SIG-M5 treated with dmso at 0.1 percent for 504 hours (cell line): ENCODE data around the gene MED12L.
A peak's percentile ranks its signal among the peaks of the same experiment; 100 is the strongest.
"Not testable (repeated sequence)": the region's sequence is repeated elsewhere in the genome, so short reads cannot be mapped to it uniquely, and the experiment has no call there.

Experiments
- DNase-seq: peaks from one replicate; lab custom pipeline; 2025; ENCODE audit not compliant: unreplicated experiment; lab: John Stamatoyannopoulos, UW

The MED12L gene

GRCh38 chr3:151351648-151352047 lies 266.2 kb downstream of the MED12L start:
- DNase-seq, result peak; percentile 12

GRCh38 chr3:151356794-151357462 lies 271.5 kb downstream of the MED12L start:
- DNase-seq, result peak; percentile 47

DNA sequence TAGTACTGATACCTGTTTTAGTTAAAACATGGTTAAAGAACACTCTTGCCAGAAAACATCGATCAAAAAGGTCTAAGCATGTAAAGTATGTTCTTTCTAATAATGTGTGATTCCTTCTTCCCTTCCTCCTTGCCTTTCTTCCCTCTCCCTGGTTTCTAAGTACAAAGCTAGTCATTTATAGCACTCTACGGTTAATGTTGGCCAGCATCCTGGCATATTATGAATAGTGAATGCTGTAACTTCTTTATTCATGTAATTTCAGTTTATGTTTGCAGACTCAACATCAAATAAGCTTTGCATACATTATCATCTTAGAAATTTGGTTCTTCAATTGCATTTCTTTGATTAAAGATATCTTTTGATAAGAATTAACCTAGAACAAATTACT lies 272.0 kb downstream of the MED12L start:
- DNase-seq, result no peak

GRCh38 chr3:151362751-151363174 lies 277.3 kb downstream of the MED12L start:
- peak; percentile 73 for DNase-seq

- DNase-seq, result no peak
Measured at GRCh38 chr3:151366993-151367392, 281.5 kb downstream of the MED12L start.

DNA sequence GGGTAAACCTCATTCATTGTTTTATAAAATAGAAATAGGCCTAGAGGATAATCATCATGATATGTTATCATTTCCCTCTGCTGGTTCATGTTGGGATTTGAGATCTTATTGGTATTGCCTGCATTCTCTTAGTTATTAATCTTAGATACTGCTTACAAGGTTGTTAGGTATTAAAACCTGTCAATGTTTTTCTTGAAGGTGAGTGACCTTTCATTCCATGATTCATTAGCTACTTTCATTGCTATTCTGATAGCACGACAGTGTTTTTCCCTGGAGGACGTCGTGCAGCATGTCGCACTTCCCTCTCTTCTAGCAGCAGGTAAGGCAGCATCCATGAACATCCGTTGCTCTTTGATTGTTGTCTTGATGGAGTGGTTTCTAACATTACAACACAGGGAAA lies 282.0 kb downstream of the MED12L start:
- no peak for DNase-seq

GRCh38 chr3:151371526-151371925 lies 286.1 kb downstream of the MED12L start:
- DNase-seq, result no peak

DNA sequence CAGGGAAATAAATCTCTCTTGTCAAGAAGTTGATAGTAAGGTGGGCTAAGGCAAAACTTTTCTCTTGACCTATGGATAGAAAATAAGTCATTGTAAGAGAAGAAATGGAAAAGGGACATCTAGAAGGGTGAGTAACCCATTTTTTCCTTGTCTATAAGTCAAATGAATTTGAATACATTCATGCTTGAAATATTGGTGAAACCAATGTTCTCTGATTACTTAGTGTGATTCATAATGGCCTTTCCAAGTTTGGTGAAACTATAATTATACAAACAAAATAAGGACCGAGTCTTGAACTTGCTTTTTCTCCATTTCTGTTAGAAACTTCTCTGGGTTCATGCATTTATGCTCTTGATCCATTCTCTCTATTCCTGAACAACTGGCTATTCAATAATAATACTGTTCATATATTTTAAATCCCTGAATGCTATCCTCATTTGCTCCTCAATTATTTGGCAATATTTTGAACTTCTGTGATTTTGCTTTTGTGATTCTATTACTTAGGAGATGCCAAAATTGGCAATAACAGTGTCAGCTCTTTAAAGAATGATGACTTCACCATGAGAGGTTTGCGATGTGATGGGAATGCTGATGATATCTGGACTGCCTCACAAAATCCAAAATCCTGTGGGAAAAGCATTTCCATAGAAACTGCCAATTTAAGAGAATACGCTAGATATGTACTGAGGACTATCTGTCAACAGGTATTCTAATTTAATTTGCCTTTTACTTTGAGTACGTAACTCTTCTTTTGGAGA lies 286.8 kb downstream of the MED12L start:
- no peak for DNase-seq

DNA sequence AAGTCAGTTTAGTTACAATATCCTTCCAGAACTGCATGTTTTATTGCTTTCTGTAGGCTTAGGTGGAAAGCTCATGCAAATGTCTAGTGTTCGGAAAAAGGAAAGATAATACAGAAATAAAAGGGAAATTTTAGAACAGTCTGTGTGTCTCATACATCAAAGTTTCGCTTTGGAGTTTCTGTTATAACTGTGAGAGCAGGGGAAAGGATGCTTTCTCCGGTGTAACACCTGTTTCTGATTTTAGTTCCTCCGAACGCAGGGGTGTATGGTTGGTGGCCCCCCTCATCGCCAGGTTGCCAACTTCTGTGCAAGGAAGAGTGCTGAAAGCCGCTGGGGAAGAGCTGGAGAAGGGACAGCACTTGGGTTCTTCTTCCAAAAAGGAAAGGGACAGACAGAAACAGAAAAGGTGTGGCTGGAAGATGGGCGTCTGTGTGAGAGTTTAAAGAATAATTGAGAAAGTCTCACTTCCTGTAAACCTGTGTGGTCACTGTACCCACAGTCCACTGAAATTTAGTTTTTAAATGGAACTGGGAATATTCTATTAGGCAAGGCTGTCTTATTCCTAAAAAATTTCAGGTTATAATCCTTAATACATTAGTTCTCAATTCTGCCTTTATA lies 292.4 kb downstream of the MED12L start:
- DNase-seq, result no peak

GRCh38 chr3:151379083-151379734 lies 293.7 kb downstream of the MED12L start:
- peak; percentile 45 for DNase-seq

DNA sequence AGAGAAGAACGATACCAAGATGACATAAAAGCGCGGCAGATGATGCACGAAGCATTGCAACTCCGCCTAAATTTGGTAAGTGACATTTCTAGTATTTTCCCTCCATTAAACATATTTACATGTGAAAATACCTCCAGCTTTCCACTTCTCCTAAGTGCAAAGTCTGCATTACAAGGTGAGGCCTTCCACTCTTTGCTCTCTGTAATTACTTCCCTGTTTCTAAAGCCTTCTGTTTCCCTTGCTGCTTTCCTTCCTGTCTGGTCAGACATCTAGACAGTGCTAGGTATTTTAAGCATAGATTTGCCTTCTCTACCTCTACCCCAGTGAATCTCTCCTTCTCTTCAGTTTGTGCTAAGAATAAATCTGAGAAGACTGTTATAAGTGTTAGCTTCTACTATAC lies 297.2 kb downstream of the MED12L start:
- DNase-seq, result peak; percentile 20

DNA sequence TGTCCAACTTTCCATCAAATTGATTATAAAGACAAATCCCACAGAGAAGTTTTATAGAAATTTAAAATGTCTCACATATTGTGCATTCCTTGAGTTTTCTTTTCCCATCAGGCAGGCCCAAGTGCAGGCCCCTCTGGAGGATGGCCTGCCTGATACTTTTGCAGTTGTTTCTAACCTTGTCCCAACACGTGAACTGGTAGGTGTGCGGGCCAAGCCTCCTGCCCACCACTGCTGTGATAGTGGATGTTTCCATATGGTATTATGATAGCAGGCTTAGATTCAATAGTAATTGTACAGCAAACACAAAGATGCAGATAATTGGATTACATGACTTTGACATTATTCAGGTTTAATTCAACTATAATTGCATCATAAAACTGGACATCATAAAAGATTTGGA lies 297.6 kb downstream of the MED12L start:
- DNase-seq, result no peak

- no peak for DNase-seq
Measured at GRCh38 chr3:151383956-151384355, 298.5 kb downstream of the MED12L start.

DNA sequence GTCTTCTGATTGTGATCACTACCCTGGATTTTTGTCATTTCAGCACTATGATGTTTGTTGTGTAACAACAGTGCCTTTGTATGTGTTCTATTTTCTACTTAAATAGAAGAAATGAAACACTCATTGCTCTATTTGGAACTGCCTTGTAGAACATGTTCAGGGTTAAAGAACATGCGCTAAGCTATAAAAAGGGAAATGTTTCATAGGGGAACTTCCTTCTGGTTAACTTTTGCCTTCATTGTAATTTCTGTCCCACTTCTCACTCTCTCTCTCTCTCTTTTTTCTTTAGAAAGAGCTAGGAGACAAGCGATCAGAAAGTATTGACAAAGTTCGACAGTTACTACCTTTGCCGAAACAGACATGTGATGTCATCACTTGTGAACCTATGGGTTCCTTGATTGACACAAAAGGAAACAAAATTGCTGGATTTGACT lies 299.3 kb downstream of the MED12L start, which contains the start of gene P2RY12:
Gene P2RY12, minus strand, starts transcription at position 13 of the 434 bp plus-strand sequence. CDS start 45,908 bp downstream, outside the sequence.
- peak; percentile 95 for DNase-seq

DNA sequence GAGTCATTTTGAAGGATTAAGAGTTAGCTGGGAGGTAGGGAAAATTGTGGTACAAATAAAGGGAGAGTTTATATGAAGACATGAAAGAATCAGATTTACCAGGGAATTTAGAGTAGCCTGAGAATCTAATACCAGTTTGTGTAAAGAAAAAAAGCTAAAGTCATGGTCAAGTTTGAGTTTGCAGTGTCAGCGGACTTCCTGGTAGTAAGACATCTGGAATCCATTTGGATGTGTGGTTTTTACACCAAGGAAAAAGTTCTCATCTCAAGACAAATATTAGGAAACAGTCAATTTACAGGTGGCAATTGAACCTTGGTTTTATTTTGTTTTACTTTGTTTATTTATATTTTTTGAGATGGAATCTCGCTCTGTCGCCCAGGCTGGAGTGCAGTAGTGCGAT lies 300.6 kb downstream of the MED12L start:
- no peak for DNase-seq

- peak; percentile 30 for DNase-seq
Measured at GRCh38 chr3:151387432-151387831, 302.0 kb downstream of the MED12L start.

DNA sequence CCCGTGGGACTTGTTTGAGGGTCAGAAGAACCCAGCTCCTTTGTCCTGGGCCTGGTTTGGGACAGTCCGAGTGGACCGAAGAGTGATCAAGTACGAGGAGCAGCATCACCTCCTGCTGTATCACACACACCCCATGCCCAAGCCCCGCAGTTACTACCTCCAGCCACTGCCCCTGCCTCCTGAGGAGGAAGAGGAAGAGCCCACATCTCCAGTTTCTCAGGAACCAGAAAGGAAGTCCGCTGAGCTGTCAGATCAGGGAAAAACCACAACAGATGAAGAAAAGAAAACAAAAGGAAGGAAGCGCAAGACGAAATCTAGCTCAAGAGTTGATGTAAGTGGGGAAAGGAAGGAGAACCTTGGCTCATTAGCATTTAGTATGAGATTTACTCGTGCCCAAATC lies 302.4 kb downstream of the MED12L start:
- peak; percentile 15 for DNase-seq

DNA sequence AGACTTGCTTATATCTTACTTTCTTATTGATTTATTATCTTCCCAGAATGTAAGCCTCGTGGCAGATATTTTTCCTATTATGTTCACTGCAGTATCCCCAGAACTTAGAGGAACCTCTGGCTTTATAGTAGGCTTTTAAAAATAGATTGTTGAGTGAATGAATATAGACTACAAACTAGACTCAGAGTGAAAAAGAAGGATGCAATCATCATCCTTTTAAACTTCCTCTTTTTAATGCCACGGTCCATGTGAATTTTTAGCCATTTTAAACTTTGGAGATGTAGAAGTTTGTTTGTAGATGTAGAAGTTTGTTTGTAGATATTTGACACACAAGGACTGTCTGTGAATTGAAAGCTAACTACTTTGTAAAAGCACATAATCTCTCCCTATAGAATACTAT lies 306.3 kb downstream of the MED12L start:
- peak; percentile 55 for DNase-seq

DNA sequence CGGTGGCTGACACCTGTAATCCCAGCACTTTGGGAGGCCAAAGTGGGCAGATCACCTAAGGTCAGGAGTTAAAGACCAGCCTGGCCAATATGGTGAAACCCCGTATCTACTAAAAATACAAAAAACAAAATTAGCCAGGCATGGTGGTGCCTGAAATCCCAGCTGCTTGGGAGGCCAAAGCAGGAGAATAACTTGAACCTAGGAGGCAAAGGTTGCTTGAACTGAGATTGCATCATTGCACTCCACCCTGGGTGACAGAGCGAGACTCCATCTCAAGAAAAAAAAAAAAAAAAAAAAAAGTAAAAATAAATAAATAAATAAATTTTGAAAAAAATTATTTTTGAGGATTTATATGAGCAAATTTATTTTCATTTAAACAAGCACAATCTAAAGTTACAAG lies 306.7 kb downstream of the MED12L start:
- DNase-seq, result not testable (repeated sequence)

DNA sequence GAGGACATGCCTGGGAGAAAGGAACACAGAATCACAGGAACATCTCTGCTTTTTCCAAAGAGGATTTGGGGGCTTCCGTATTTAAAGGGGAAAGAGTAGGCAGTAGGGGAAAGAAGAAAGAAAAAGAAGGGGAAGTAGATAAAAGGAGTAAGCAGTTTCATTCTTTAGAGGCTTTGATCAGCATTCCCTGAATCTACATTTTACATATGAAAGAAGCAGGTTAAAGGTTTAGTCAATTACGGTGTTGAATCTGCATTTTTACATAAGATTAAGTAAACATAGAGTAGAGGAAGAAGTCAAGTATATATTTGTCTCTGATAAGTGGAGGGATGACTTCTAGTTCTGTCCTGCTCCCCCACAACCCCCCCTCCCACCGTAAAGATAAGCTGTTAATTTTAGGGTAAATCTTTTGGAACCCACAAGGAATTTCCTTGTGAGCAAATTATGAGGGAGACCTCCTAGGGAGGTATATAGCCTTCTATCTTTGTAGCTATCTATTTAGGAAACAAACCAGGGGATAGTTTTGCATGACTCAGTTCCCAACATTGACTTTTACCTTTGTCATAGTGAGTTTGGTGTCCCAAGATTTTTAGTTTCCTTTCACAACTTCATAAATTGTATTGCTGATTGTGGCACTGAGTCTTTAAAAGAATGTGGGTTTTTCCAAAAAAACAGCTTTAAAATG lies 307.8 kb downstream of the MED12L start:
- DNase-seq, result peak; percentile 19

DNA sequence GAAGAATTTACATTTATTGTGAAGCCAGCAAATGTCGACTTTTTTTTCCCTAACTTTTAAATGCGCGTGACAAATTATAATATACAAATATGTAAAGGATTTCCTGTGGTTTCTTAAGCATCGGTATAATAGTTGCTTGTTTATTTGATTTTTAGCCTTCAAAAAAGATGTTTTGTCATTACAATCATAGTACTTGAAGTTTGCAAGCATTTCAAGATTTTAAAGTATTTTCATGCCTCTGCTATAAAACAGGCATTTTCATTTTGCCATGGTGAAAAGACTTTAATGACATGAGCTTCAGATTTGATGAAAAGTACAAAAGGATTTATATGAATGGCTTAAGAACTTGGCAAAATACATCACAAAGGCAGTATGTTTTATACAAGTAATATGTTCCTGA lies 308.5 kb downstream of the MED12L start:
- no peak for DNase-seq
